NCI-H345 treated with DMSO at 0.1 percent for 48 hours (cell line): ENCODE measurements around the gene NECTIN4.

Experiments
- DNase-seq: peaks from one replicate; lab custom pipeline; 2025; ENCODE audit not compliant: unreplicated experiment; lab: John Stamatoyannopoulos, UW

NECTIN4 gene

DNA sequence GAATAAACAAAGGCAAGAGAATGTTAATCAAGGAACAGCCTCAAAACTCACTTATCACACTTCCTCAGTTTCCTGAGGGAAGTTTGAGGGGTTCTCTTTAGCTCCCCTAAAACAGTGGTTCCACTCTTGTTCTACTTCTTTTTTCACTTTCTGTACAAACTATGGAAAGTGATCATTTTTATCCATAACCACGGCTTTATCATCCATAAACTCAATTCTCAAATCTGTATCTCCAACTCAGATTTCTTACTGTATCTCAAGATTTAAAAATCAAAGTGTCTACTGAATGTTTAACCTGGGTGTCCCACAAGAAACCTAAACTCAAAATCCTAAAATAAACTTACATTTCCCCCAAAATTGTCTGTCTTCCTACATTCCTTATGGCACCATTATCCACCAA lies 24.6 kb upstream of the NECTIN4 start:
- DNase-seq = no peak

DNA sequence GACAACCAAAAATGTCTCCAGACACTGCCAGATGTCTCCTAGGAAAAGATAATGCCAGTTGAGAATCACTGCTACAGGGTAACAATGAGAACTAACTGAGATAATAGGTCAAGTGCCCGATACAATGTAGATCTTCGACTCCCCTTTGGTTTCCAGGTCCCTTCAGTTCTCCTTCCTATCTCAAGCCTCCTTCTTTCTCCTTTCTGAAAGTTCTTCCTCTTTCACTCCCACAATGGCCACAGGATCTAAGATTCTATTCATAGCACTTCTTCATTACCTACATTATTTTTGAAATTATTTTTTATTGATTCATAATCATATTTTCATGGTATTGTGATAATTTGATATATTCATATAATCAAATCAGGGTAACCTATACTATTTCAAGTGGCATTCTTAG lies 22.2 kb upstream of the NECTIN4 start:
- DNase-seq = no peak

DNA sequence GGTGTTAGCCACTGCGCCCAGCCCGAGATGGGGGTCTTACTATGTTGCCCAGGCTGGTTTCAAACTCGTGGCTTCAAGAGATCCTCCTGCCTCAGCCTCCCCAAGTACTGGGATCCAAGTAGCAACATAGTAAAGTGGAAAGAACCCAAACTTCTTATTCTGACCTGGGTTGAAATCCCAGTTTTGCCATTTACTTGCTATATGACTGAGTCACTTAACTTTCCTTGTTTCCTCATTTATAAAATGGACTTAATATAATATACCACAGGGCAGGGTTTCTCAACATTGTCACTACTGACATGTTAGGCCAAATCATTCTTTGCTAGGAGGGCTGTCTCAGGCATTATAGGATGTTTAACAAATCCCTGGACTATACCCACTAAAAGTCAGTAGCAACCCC lies 21.8 kb upstream of the NECTIN4 start:
- no peak for DNase-seq

DNA sequence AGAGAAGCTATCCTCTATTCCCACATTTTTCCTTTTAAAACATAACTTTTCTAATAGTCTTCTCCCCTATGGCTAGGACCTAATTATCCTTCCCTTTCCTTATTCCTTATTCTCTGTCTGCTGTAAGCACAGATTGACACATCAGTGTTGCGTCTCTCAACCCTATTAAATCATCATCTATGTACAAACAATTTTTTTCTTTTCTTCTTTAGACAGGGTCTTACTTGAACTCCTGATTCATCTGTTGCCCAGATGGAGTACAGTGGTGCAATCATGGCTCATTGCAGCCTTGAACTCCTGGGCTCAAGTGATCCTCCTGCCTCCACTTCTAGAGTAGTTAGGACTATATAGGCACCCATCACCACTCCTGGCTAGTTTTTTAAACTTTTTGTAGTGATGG lies 17.1 kb upstream of the NECTIN4 start:
- no peak for DNase-seq

DNA sequence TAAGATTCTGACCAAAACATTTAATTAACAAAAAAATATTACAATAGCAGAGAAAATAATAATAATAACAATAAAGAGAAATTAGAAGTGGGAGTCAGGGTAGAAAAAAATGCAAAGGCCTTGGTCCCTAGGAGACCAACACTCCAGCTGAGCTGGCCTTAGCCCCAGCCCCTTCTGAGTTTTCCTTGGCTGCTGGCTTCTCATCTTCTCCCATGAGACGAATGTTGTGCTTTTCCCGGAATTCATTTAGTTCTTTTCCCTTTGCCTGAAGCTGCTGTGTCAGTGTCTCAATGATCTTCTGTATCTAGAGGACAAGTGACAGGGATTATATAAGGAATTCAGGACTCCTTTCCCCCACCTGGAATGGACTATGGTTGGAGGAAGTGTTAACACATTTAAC lies 11.2 kb upstream of the NECTIN4 start:
- DNase-seq = no peak

DNA sequence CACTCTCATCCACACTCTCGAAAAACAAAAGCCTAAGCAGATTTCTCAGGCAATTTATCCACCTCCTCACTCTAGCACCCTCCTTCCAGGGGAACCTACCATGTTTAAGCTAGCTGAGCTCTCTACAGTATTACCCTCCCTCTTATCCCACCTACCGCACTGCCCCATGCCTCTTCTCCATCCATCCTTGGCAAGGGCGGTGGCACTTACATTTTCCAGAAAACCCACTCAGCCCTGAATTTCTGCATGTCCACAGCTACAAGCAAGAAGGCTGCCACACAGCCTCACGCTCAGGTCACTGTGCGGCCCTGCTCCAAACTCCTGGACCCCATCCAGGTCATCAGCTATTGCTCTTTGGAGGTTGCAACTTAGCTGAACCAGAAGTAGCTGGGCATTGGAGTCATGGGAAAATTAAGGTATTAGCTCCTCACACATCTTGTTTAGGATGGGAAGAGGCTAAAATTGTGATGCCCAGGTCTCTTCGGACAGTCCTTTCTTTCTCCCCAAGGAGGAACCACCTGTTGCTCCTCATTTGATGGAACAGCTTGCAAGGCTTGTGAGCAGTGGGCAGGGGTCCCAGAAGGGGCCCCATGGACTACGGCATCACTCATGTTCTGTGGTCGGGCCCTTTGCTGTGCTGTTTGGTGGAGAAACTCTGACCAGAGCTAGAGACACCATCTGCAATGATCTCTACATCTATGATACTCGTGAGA lies 9.9 kb upstream of the NECTIN4 start:
- no peak for DNase-seq

DNA sequence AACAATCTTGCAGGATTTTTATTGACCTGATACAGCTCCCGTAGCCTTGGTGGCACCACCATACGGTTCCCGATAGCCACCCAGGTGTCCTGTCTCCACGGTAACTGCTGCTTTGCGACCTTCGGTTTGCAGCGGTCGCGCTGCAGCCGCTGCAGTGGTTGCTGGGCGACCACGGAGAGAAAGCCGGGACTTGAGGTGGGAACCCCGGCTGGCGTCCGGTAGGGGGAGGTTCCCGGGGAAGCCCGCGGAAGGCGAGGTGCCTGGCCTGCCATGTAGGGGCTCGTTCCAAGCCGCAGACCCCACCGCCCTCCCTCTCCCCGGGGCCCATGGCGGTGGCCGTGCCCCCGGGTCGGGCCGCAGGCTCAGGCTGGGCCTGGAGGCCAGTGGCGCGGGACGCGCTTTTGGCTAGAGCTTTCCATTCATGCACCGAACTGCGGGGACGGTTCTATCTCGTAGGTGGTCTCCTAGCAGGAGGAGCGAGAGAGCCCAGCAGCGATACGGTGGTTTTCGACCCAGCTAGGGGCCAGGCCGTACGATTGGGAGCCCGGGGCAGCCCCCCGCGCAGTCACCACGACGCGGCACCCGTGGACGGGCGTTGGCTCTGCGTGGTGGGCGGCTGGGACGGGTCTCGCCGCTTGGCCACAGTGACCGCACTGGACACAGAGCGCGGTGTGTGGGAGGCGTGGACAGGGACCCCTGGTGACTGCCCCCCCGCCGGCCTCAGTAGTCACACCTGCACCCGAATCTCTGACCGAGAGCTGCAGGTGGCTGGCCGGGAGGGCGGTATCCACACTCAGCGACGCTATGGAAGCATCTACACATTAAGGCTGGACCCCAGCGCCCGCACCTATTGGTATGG lies 9.1 kb upstream of the NECTIN4 start, which contains the start of gene KLHDC9:
KLHDC9 (plus strand) TSS at position 152 of the 859 bp plus-strand sequence; CDS start at position 327, 175 bp downstream.
- peak; percentile 89 for DNase-seq

DNA sequence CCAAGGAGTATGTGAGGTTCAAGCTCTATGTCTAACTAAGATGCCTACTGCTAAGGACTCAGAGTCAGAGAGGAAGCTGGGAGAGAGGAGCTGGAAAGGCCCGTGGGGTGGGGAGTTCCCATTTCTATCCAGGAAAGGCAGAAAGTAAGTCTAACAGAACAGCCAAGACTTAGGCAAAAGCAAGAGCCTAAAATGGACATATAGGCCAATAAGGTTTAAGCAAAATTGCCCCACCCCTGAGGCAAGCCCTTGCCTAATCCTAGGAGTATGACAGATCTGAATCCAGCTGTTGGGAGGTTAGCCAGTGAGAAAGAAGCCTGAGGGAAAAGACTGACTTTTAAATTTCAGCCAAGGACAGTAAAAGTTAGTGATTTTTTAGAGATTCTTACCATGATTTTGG lies 7.2 kb upstream of the NECTIN4 start:
- no peak for DNase-seq

DNA sequence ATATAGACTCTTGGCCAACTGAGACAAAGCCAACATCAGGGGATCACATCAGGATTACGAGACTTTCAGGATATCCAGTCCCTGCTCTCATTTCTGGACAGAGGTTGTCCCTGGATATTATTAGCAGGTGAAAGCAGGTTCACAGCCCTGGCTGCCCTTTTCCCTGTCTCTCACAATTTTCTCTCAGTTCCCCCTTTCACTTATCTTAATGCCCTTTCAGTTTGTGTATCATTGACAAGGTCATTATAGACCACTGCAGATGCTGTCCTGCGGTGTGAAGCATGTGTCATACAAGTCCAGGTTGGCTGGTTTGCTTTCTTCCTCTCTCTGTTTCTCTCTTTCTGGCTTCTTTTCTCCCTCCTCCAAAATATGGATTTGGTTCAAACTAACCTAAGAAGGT lies 6.7 kb upstream of the NECTIN4 start:
- DNase-seq = no peak

DNA sequence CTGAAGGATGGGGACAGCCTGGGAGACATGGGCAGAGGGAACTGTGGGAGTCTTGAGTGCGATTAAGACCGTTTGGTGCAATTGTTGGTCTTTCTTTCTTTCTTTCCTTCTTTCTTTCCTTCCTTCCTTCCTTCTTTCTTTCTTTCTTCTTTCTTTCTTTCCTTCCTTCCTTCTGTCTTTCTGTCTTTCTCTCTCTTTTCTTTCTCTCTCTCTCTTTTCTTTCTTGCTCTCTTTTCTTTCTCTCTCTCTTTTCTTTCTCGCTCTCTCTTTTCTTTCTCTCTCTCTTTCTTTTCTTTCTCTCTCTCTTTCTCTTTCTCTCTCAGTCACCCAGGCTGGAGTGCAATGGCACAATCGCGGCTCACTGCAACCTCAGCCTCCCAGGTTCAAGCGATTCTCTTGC lies 5.9 kb upstream of the NECTIN4 start:
- DNase-seq = no peak

DNA sequence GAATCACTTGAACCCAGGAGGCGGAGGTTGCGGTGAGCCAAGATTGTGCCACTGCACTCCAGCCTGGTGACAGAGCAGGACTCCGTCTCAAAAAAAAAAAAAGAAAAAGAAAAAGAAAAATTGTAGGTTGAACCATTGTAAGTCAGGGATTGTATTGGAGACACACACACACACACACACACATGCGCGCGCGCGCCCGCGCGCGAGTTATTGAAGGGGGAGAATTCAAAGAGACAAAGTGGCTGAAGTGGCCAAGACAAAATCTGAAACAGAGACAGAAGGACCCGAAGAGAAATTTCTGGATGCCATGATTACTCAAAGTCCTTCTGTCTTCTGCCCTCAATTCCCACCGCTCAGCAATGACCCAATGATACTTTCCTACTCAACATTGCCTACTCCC lies 5.1 kb upstream of the NECTIN4 start:
- no peak for DNase-seq

DNA sequence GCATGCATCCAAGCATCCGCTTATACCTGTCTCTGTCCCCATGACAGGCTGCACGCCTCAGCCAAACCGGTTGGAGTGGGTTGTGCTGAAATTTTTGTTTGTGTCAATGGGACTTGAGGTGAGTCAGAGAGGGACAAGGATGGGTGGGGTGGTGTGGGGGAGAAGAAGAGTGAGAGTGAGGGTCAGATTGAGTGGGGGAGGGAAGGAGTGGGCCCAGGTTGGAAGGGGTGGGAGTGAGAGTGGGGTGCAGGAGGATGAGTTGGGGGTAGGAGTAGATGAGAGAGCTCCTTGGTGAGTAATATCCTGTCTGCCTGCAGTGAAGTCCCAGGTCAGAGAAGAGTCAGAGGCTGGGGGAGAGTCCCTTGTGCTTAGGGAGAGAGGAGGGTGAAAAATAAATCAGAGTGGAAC lies 3.3 kb upstream of the NECTIN4 start:
- DNase-seq = no peak

DNA sequence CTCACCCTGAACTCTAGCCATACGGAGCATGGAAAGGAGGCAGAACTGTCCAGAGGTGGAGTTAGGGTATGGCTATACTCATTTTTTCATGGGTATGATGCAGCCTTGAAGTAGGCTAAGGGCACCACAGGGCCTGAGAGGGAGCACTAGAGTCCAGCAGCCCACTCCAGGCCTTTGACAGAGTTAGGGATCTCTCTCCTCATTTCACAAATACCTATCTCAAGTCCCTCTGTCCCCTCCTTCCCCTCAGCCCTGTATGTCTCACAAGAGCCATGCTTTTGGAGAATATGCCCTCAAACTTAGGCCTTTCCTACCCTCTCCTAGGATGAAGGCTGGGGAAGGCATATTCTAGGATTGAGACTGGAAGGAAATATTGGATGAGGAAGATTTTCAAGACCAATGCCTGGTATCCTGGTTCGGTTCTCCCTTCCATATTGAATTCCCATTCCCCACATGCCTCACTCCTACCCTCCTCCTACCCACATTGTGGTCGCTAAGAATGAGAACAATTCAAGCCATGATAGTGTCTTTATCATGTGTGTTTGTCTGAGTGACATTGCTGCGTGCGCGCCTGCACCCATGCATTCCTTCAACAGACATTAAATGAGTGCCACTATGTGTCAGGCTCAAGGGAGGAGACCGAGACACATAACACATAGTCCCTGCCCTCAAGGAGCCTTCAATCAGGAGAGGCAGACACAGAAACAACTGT lies 2.6 kb upstream of the NECTIN4 start:
- no peak for DNase-seq

DNA sequence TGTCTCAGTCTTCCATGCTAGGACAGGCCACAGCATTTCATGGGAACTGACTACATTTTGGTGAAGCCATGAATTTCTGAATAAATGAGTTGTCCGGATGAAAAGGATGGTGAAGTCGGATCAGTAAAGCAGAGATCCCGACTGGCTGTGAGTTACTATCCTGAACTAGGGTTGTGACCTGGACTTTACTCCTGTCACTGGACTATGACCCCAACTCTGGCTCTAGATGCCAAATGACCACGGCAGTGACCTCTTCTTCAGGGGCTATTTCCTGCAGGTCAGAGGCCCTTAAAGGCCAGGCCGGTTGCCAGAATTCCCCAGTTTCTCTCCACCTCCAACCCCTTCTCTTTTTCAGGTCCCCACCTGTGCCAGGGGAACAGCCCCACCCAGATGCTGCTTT lies 1.7 kb upstream of the NECTIN4 start:
- DNase-seq = no peak

DNA sequence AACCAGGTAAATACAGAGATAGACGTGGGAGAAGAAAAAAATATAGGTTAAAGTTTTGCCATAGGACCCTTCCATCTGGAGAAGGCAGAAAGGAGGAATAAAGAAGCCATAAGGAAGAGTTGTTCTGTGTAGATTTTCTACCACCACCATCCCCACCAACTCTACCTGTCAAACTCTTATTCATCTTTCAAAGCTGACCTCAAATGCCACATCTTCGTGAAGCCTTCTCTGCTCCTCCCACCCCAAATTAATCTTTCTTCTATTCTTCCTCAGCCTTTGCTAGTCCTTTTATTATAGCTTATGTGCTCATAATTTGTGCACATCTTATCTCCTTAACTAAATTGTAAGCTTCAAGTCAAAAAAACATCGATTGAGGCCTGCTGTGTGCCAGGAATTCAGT lies 1.3 kb upstream of the NECTIN4 start:
- no peak for DNase-seq

DNA sequence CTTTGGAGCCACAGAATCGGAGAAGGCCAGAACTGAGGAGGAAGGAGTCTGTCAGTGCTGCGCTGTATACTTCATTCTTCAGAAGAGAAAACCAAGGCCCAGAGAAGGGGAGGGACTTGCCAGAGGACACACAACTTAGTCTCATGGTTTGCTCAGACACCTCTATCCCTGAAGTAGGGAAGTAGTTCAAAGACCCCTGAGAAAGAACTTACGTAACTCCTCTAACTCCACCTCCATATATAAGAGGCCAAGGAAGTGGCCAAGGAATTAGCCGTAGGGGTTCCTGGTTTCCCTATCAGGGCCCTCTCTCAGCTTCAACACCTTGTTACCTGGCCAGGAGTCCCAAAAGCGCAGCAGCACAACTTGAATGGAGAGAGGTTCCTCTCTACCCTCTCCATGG lies 580 bp upstream of the NECTIN4 start:
- no peak for DNase-seq

DNA sequence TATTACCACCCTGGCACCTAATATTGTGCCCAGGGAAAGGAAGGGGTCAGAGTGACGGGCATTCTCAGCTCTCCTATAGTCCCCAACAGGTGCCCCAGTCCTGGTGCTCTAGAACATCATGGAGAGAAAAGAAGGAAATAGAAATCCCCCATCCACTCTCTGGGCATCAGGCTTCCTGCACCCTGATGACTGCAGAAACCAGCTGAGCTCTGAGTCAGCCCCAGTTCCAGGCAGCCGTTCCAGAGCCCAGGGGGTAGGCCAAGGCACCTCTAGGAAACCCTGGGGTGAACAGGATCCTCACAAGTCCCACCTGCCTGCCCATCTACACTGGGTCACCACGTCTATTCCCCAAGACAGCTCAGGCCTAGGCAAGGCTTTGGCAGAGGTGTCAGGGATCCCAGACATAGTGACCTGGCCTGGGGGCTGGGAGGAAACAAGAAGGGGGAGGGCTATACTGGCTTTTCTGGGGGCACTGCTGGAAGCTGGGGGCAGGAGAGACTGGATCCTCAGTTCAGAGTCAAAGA lies 709 bp downstream of the NECTIN4 start:
- no peak for DNase-seq

DNA sequence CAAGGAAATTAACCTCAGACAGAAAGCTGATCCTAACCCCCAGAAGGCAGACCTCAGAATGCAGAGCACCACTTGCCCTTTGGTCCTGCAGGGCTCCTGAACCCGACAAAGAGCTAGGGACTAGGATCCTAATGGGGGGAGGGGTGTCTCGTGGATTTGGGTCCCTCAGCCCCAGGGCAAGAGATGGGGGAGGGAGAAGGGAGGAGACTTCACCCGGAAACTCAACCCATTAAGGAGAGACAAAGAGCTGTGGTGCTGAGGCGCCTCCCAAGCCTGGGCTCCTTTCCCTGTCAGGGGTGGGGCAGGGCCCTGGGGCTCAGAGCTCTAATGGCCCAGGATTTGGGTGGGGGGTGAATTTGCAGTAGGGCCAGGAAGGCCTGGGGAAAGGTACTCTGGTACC lies 2.9 kb downstream of the NECTIN4 start:
- DNase-seq = no peak

DNA sequence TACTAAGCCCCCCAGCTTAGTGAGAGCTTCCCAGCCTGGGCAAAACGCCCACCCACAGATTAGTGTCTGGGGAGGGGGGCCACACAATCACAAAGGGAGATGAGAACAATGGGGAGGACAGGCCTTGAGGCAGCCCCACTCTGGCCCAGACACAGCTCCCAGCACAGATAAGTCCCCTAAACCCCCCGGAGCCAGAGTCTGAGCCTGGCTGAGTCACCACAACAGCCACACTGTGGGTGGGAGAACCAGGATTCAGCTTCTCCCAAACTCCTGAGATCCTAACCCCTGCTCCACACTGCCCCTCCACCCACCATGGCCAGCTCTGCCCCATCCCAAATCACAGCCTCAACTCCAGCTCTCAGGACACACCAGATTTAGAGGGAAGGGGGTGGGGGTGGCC lies 4.2 kb downstream of the NECTIN4 start:
- DNase-seq = no peak

DNA sequence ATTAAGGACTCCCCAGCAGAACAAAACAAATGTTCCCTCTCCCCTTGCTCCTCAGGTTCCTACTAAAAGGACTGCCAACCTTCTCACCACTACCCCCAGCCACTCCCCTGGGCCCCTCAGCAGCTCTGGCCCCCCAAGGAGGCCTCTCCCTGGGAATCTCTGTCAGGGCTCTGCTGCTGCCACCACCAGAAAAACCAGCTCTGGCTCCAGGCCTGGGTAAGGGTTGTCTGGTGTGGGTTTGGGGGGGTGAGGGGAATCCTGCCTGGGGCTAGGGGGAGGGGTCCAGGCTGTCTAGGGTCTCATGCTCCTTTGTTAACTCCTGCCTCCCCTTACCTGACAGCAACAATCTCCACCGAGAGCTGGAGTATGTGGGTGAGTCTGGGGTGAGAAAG lies 4.8 kb downstream of the NECTIN4 start:
- DNase-seq = no peak

DNA sequence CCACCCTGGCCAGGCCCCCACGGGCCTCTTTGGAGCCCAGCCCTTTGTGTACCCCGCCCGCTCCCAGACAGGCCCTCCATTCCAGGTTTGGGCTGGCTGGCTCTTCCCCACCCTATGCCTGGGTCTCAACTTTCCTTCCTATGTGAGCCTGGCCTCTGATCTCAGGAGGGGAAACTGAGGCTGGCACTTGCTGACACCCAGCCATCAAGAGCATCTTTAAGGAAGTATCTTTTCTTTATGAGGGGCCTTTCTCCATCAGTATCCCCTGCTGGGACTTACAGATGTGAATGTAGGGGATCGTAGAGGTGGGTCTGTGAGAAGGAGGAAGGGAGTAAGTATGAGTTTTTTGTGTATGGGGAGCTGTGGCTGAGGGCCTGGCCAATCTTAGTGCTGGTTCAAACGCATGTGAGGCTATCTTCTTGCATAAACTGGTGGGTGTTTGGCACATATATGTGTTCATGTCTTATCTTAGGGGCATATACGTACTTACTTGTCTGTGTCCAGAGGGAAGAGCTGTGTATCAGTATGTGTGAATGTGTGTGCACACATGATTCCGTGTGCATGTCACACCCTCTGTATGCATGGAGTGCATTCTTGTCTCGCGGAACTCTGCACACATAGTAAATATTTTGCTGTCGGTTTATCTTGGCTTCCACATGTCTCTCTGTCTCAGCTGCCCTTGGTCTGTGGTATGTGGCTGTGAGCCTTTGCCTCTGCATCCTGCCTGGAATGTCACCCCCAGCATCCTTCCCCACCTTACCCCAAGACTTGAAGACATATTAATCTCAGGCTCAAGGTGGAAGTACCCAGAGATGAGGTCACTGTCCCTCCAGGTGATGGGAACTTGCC lies 5.4 kb downstream of the NECTIN4 start:
- DNase-seq = no peak
